Stimulated activated naive B cell treated with anti-CD40 and anti-IgM and Interleukin-4, amounts not matched to agents 10 μg/mL and 1 μg/mL and 100 μg/mL, for 72 hours (primary cell): ENCODE data around the gene MEOX2.

ENCODE experiments used
- ATAC-seq, 2 donors: fragments of 150-1000 bp; cut with Tn5 transposase; replicated peaks; 2 replicates each; pipeline ENCODE4 v1.10.0; 2021; ENCODE audit warnings: moderate library complexity in 1 of 2
- DNase-seq: peaks from one replicate; pipeline ENCODE4 v3.0.0; 2021
- H3K27ac Mint-ChIP-seq: one replicate; pipeline ENCODE4 v1.8.0; 2022; ENCODE audit warnings: mild to moderate bottlenecking, mixed read lengths
- H3K27me3 Mint-ChIP-seq, 2 donors: one replicate each; pipeline ENCODE4 v1.8.0; 2022; ENCODE audit warnings: mixed read lengths in 2 of 2
- H3K36me3 Mint-ChIP-seq, 2 donors: one replicate each; pipeline ENCODE4 v1.8.0; 2022; ENCODE audit warnings: mixed read lengths in 2 of 2, mild to moderate bottlenecking in 1 of 2
- H3K4me1 Mint-ChIP-seq, 2 donors: one replicate each; pipeline ENCODE4 v1.8.0; 2022; ENCODE audit warnings: mixed read lengths in 2 of 2, mild to moderate bottlenecking in 1 of 2
- H3K4me3 Mint-ChIP-seq, 2 donors: one replicate each; pipeline ENCODE4 v1.8.0; 2022; ENCODE audit warnings: mild to moderate bottlenecking in 2 of 2, mixed read lengths in 2 of 2, moderate library complexity in 1 of 2
- H3K9me3 Mint-ChIP-seq, 2 donors: one replicate each; pipeline ENCODE4 v1.8.0; 2022; ENCODE audit warnings: mixed read lengths in 2 of 2, mild to moderate bottlenecking in 1 of 2

Gene MEOX2

DNA sequence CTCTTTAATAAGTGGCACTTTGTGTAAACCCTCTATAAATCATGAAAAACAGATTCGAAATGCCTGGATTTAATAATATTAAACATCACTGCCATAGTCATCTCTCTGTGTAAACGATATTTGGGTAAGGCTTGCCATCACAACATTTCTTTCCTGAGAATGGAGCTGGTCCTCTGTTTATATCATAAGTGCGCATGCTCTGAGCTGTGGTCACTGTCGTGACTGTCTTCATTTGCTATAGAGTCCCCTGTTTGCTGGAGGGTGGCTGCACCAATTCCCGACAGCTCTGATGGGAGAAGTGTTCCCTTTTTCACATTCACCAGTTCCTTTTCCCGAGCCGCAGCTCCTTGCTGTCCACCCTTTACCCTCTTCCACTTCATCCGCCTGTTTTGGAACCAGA is 74.3 kb downstream of the MEOX2 start:
- Mint-ChIP-seq H3K4me3 (no peak overlapping the region), H3K27me3 (no peaks in the 10 kb centered on the region), H3K27ac (no peak overlapping the region), H3K36me3 (no peaks in the 10 kb centered on the region), H3K4me1 (no peaks in the 10 kb centered on the region), H3K9me3 (no peaks in the 10 kb centered on the region)
- DNase-seq (no peak), ATAC-seq (no peak)

DNA sequence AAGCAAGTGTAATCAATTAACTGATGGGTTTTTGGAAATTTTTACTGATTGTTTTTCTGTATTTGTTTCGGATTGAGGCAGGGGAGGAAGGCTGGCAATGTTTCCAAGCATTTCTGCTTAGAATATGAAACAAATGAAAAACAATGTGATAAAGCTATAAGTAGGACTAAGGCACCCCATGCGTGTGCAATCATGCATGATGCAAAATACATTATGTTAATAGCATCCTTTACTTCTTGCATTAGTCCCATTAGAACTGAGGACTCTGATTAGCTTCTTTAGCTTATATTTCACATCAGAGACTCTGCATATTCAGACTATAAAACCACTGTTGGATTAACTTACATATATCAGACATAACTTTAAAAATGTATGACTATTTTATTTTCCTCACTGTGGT is 76.0 kb downstream of the MEOX2 start:
- Mint-ChIP-seq H3K9me3 (no peaks in the 10 kb centered on the region), H3K27me3 (no peaks in the 10 kb centered on the region), H3K27ac (no peak overlapping the region), H3K4me3 (no peak overlapping the region), H3K4me1 (no peaks in the 10 kb centered on the region), H3K36me3 (no peaks in the 10 kb centered on the region)
- DNase-seq (no peak), ATAC-seq (no peak)

DNA sequence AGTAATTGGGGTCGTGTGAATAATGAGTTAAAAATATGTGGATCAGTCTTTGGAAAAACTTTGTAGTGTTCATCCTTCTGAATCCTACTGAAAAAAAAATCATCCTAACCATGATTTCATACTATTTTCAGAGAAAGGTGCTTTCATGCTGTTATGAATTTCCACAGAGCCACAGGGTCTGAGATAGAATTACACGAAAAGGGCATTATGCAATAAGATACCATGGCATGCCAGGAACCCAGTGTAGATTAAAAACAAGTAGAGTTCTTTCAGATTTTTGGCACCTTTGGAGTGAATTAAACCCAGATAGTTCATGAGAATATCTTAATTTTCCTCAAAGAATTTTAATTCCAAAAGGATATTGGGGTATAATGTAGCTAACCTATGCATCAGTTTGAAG is 77.2 kb downstream of the MEOX2 start:
- no peak for DNase-seq
- Mint-ChIP-seq H3K27me3 (no peaks in the 10 kb centered on the region), H3K4me3 (no peak overlapping the region), H3K4me1 (no peaks in the 10 kb centered on the region), H3K9me3 (no peaks in the 10 kb centered on the region), H3K27ac (no peak overlapping the region), H3K36me3 (no peaks in the 10 kb centered on the region)
- no peak for ATAC-seq

DNA sequence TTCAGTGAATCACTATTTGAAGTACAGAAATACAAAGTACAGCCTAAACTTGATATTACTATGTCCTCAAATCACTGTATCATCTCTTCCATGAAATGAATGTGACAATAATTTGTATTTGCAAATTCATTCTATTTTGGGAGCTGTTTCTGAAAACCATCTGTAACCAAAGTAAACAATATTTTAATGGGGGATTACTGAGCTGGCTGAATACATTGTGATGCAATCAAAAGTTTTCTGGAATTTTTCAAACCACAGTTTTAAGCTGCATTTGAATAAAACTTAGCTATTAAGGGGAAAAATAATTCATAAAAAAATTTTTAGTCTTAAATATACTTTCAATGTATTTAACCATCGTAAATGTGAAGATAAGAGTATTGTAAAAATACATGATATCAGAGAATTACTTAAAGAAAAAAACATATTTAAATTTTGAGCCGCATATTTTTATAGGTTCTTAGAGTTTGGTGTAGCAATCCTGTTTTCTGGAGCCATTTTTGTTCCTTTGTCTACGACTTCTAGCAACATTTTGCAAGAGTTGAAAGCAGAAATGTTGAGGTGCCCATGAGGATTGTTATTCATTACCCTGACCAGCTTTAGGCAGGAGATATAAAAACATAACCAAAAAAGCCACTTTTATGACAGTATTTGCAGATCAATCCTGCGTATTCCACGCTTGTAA is 78.8 kb downstream of the MEOX2 start:
- no peak overlapping the region for H3K27ac Mint-ChIP-seq
- no peaks in the 10 kb centered on the region for H3K36me3 Mint-ChIP-seq
- DNase-seq (no peak), ATAC-seq (no peak)
- H3K4me1 Mint-ChIP-seq, result no peaks in the 10 kb centered on the region
- H3K9me3 Mint-ChIP-seq, result no peaks in the 10 kb centered on the region
- no peak overlapping the region for H3K4me3 Mint-ChIP-seq
- no peaks in the 10 kb centered on the region for H3K27me3 Mint-ChIP-seq

DNA sequence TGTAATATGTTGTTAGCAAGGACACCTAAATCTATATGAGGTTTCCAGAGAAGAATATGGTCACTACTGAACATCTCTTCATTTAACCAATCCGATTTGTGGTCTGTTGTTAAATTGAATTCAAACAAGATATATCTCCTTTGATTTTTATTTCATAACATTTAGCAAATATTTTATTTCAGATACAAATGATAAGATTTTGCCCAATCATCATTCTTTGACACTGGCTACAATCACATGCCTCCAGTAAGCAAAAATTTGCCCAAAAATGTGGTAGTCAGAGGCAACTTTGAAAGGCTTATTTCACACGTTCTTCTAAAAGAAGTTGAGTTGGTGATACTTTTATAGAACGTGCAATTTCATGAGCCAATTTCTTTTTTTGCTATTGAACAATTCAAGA is 79.9 kb downstream of the MEOX2 start:
- Mint-ChIP-seq H3K27me3 (no peaks in the 10 kb centered on the region), H3K9me3 (no peaks in the 10 kb centered on the region), H3K36me3 (no peaks in the 10 kb centered on the region), H3K4me1 (no peaks in the 10 kb centered on the region), H3K27ac (no peak overlapping the region), H3K4me3 (no peak overlapping the region)
- DNase-seq, result no peak
- ATAC-seq, result no peak

DNA sequence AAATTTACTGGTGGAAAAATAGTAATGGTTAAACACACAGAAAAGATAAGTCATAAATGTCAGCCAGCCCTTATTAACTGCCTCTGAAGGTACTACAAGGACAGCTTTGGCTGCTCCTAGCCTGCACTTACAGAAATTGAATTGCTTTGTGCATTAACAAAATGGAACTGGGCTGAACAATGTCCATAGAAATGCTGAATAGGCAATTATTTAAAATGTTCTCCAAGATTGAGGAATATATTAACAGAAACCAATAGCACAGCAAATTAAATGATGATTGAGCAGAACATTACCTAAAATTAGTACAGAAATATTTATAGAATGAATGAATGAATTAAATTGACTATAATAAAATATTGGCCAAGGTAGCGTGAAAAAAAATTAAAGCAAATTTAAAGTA is 82.3 kb downstream of the MEOX2 start:
- Mint-ChIP-seq H3K36me3 (no peaks in the 10 kb centered on the region), H3K27me3 (no peaks in the 10 kb centered on the region), H3K9me3 (peaks cover 0 to 2% of the 10 kb centered on the region in 2 donors), H3K4me3 (no peak overlapping the region), H3K27ac (no peak overlapping the region), H3K4me1 (no peaks in the 10 kb centered on the region)
- no peak for DNase-seq
- no peak for ATAC-seq

DNA sequence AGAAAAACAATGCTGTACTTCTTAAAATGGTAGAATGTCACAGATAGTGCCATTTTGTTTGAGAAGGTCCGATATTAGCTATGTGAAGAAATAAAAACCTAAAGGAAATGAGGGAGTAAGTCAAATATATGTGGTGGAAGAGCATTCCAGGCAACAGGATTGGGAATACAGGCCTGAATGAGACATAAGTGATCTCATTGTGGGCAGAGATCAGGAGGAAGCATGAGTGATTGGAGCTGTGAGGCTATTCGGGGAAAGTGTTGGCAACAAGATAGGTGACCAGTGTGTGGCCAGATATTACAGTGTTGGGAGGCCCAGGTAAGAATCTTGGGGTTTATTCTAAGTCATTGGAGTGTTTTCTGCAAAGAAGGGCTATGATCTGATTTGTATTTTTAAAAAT is 83.4 kb downstream of the MEOX2 start:
- no peak overlapping the region for H3K27ac Mint-ChIP-seq
- peaks cover 0 to 2% of the 10 kb centered on the region in 2 donors for H3K9me3 Mint-ChIP-seq
- no peak overlapping the region for H3K4me3 Mint-ChIP-seq
- H3K27me3 Mint-ChIP-seq, result no peaks in the 10 kb centered on the region
- no peak for DNase-seq
- ATAC-seq, result no peak
- no peaks in the 10 kb centered on the region for H3K36me3 Mint-ChIP-seq
- H3K4me1 Mint-ChIP-seq, result no peaks in the 10 kb centered on the region

DNA sequence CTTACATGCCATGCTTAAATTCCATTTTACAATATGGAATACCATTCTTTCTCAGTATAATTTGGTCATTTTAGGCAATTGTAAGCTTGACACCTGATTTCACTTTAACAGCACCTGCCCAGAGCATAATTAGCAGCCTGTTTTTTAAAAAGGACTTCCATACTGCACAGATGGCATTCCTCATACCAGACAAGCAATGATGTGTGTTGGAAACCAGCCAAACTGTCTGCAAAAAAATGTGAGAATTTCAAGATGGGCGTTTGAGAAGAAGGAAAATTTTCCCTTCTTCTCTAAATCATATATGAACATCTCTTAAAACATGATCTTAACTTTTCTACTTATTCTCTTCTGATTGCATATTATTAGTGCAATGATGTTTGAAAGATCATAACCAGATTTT is 84.2 kb downstream of the MEOX2 start:
- no peak overlapping the region for H3K4me3 Mint-ChIP-seq
- H3K27me3 Mint-ChIP-seq, result no peaks in the 10 kb centered on the region
- no peak for DNase-seq
- H3K4me1 Mint-ChIP-seq, result no peaks in the 10 kb centered on the region
- H3K27ac Mint-ChIP-seq, result no peak overlapping the region
- peaks cover 2 to 3% of the 10 kb centered on the region in 2 donors for H3K9me3 Mint-ChIP-seq
- no peak for ATAC-seq
- H3K36me3 Mint-ChIP-seq, result no peaks in the 10 kb centered on the region

DNA sequence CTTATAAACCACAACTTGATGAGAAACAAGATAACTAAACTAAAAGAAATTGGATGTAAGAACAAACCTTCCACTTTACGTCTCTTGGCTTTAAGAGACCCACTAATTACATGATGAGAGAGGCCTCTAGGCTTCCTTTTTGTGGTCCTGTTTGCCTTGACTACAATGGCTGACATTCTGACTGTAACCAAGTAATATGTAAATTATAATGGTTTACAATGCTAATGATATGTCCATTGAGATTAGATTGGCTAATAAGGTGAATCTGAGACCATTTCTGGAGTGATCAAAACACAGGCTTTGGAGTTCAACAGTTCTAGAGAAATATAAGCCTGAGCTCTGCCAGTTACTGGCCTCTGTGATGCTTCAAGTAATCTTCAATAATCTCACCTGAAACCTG is 85.3 kb downstream of the MEOX2 start:
- Mint-ChIP-seq H3K36me3 (no peaks in the 10 kb centered on the region), H3K9me3 (peaks cover 2 to 3% of the 10 kb centered on the region in 2 donors), H3K4me1 (no peaks in the 10 kb centered on the region), H3K27me3 (no peaks in the 10 kb centered on the region), H3K27ac (no peak overlapping the region), H3K4me3 (no peak overlapping the region)
- no peak for DNase-seq
- ATAC-seq, result no peak

DNA sequence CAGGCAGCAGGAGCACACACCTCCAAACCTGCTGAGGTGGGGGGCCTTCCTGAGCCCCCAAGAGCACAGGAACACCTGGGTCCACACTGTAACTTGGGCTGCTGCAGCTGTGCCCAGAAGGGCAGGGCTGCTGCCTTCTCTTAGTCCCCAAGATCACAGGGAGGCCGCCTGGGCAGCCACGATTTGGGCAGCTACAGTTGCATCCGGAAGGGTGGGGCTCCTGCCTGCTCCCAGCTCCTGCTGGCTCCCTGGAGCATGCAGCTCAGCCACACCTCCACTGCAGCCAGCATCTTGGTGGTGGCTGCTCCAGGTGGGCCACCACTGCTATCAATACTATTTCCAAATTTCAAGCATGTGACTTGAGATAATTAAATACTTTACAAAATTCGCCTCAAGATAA is 86.2 kb downstream of the MEOX2 start:
- H3K4me1 Mint-ChIP-seq, result no peaks in the 10 kb centered on the region
- DNase-seq (no peak), ATAC-seq (no peak)
- H3K36me3 Mint-ChIP-seq, result no peaks in the 10 kb centered on the region
- H3K27ac Mint-ChIP-seq, result no peak overlapping the region
- peaks cover 2 to 3% of the 10 kb centered on the region in 2 donors for H3K9me3 Mint-ChIP-seq
- no peak overlapping the region for H3K4me3 Mint-ChIP-seq
- no peaks in the 10 kb centered on the region for H3K27me3 Mint-ChIP-seq

DNA sequence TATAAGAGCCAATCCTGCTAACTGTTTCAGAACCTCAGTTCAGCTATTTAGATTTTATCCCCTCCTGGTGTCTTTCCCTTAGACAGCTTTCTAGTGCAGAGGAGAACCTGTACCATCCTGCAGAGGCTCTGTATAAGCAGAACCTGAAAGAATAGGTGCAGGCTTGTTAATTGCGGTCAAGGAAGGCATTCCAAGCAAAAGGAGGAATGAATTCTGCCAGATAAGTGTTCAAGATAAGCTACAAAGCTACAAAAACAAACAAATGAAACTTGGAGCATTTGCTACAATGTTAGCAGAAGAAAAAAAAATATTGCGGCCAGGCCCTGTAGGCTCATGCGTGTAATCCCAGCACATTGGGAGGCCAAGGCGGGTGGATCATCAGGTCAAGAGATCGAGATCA is 92.0 kb downstream of the MEOX2 start:
- no peak for ATAC-seq
- Mint-ChIP-seq H3K4me3 (no peak overlapping the region), H3K27ac (no peak overlapping the region), H3K36me3 (no peaks in the 10 kb centered on the region), H3K9me3 (peaks cover 3 to 4% of the 10 kb centered on the region in 2 donors), H3K27me3 (no peaks in the 10 kb centered on the region), H3K4me1 (no peaks in the 10 kb centered on the region)
- no peak for DNase-seq

DNA sequence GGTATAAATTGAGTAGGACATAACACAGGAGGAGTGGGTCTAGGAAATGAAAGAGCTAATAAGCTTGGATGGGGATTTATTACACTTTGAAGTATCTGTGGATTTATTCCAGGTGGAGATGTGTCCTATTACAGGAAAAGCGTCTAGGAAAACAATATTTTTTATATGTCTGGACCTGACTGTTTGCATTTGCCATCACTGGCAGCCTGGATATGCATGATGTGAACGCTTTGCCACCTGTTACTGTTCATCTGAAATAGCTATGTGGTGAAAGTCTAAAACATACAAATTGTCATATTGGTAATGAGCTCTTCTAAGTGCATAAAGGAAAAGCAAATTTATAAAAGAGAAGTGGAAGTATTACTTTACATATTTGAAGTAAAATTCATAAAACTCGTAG is 93.1 kb downstream of the MEOX2 start:
- Mint-ChIP-seq H3K27me3 (no peaks in the 10 kb centered on the region), H3K36me3 (no peaks in the 10 kb centered on the region), H3K4me3 (no peak overlapping the region), H3K4me1 (no peaks in the 10 kb centered on the region), H3K27ac (no peak overlapping the region), H3K9me3 (peaks cover 3% of the 10 kb centered on the region in 2 donors)
- DNase-seq, result no peak
- no peak for ATAC-seq

DNA sequence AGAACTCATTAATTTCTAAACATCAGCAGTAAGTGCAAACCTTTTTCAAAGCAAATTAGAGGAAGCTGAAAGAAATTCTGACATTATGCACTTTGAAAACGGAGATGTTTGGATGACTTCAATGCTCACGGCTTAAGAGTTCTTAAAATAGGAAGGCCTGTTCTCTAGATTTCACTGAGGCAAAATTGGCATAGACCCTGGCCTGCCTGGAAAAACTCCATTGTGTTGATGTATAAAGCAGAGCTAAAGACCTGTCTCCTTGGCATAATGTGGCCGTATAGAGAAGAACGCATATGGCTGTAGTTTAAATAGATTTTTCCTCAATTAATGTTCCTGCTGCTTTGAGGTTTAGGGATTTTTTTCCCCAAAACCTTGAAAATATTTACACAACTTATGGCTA is 100.2 kb downstream of the MEOX2 start:
- Mint-ChIP-seq H3K27ac (no peak overlapping the region), H3K36me3 (no peaks in the 10 kb centered on the region), H3K4me1 (no peaks in the 10 kb centered on the region), H3K27me3 (no peaks in the 10 kb centered on the region), H3K4me3 (no peak overlapping the region), H3K9me3 (peaks cover 0 to 10% of the 10 kb centered on the region in 2 donors)
- ATAC-seq, result no peak
- DNase-seq, result no peak

DNA sequence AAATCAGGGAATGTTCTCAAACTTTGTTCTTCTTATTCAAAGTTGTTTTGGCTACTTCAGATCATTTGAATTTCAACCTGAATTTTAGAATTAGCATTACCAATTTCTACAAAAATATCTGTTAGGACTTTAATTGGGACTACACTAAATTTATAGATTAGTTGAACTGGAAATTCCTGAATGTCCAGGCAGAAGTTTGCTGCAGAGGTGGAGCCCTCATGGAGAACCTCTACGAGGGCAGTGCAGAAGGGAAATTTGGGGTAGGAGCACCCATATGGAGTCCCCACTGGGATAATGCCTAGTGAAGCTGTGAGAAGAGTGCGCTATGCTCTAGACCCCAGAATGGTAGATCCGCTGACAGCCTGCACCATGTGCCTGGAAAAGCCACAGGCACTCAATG is 101.9 kb downstream of the MEOX2 start:
- ATAC-seq (no peak), DNase-seq (no peak)
- no peaks in the 10 kb centered on the region for H3K4me1 Mint-ChIP-seq
- H3K27me3 Mint-ChIP-seq, result no peaks in the 10 kb centered on the region
- peaks cover 0 to 10% of the 10 kb centered on the region in 2 donors for H3K9me3 Mint-ChIP-seq
- H3K27ac Mint-ChIP-seq, result no peak overlapping the region
- H3K4me3 Mint-ChIP-seq, result no peak overlapping the region
- H3K36me3 Mint-ChIP-seq, result no peaks in the 10 kb centered on the region

DNA sequence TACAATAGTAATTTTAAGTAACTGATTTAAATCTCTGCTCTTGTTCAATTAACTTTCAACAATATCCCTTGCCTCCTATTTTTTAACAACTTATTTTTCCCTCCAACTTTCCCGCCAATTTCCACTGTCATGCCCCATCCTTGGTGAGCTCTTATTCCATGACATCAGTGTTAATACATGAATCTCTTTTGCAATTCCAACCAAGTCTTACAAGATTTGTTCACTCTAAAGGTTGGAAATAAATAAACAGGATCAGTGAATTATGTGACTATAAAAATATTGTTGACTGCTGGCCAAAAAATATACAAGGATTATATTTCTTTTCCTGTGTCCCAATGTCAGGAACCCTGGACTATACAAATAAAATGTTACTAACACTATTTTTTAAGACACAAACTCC is 103.7 kb downstream of the MEOX2 start:
- Mint-ChIP-seq H3K4me3 (no peak overlapping the region), H3K9me3 (peaks cover 0 to 6% of the 10 kb centered on the region in 2 donors), H3K27me3 (no peaks in the 10 kb centered on the region), H3K36me3 (no peaks in the 10 kb centered on the region), H3K4me1 (no peaks in the 10 kb centered on the region), H3K27ac (no peak overlapping the region)
- DNase-seq, result no peak
- ATAC-seq, result no peak
